ENCODE results near the gene CTLA4.

CTLA4 gene

DNA sequence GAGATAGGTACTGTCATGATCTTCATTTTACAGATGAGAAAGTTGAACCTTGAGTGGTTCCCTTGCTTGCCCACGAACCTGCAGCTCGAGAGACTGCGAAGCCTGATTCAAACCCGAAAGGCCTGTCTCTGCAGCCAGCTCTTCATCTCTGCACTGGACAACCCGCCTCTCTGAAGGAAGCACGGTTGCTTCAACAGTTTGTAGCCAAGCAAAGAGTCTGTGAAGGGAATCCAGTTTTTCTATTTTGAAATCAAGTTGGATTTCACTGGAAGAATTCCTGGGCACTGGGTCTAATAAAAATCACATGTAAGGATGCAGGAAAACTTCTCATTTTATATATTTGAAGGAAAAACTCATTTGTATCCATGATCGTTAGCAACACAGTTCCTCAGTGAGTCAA is 47.7 kb downstream of the CTLA4 start:
- no peak for TF ChIP-seq EZH2phosphoT487 (IDR thresholded peaks at IDR 0.05; ENCODE audit: low read depth)
- TF ChIP-seq, protein P1, sequence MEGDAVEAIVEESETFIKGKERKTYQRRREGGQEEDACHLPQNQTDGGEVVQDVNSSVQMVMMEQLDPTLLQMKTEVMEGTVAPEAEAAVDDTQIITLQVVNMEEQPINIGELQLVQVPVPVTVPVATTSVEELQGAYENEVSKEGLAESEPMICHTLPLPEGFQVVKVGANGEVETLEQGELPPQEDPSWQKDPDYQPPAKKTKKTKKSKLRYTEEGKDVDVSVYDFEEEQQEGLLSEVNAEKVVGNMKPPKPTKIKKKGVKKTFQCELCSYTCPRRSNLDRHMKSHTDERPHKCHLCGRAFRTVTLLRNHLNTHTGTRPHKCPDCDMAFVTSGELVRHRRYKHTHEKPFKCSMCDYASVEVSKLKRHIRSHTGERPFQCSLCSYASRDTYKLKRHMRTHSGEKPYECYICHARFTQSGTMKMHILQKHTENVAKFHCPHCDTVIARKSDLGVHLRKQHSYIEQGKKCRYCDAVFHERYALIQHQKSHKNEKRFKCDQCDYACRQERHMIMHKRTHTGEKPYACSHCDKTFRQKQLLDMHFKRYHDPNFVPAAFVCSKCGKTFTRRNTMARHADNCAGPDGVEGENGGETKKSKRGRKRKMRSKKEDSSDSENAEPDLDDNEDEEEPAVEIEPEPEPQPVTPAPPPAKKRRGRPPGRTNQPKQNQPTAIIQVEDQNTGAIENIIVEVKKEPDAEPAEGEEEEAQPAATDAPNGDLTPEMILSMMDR (IDR thresholded peaks at IDR 0.05; ENCODE audit: low read depth, low read length): no peak
- Histone ChIP-seq H3K4me3 (ENCODE audit: low read length) (no peak overlapping the region), H3K9ac (ENCODE audit: low read length) (no peak overlapping the region), H3K4me1 (ENCODE audit: low read length) (peaks cover 21% of the 10 kb centered on the region), H2AFZ (ENCODE audit: low read depth, low read length) (no peak overlapping the region), H3K4me2 (ENCODE audit: low read length) (peak overlapping the region; percentile 79; the same call in 1 of the 2 replicates), H3K9me3 (ENCODE audit: insufficient read depth, low read length) (no peaks in the 10 kb centered on the region), H3K36me3 (replicated peaks; ENCODE audit: low read depth, low read length) (no peaks in the 10 kb centered on the region), H3K27ac (ENCODE audit: low read length) (no peak overlapping the region), H3K79me2 (ENCODE audit: low read length) (no peaks in the 10 kb centered on the region), H3K27me3 (ENCODE audit: low read depth, low read length) (peaks cover 13% of the 10 kb centered on the region), H4K20me1 (ENCODE audit: insufficient read depth, low read length) (no peaks in the 10 kb centered on the region)

DNA sequence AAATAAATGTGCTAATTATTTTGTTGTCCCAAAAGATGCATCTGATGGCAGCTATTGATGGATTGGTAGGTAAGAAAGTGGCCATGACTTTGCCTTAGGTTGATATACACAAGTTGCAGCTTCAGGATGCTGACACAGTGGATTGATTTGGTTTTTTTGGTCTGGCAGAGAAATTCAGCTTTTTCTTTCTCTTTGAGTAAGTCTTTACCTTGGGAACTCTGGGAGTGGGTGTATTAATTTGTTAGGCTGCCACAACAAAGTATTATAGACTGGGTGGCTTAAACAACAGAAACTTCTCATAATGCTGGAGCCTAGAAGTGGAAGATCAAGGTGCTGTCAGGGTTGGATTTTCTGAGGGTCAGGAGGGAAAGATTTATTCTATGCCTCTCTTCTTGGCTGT is 49.2 kb downstream of the CTLA4 start:
- Histone ChIP-seq H4K20me1 (ENCODE audit: insufficient read depth, low read length) (no peaks in the 10 kb centered on the region), H3K4me1 (ENCODE audit: low read length) (peaks cover 18% of the 10 kb centered on the region), H2AFZ (ENCODE audit: low read depth, low read length) (no peak overlapping the region), H3K79me2 (ENCODE audit: low read length) (no peaks in the 10 kb centered on the region), H3K9me3 (ENCODE audit: insufficient read depth, low read length) (no peaks in the 10 kb centered on the region), H3K36me3 (replicated peaks; ENCODE audit: low read depth, low read length) (no peaks in the 10 kb centered on the region), H3K27ac (ENCODE audit: low read length) (no peak overlapping the region), H3K4me3 (ENCODE audit: low read length) (no peak overlapping the region), H3K4me2 (ENCODE audit: low read length) (no peak overlapping the region), H3K27me3 (ENCODE audit: low read depth, low read length) (peaks cover 13% of the 10 kb centered on the region), H3K9ac (ENCODE audit: low read length) (no peak overlapping the region)
- TF ChIP-seq, protein P1 (IDR thresholded peaks at IDR 0.05; ENCODE audit: low read depth, low read length): no peak
- no peak for TF ChIP-seq EZH2phosphoT487 (IDR thresholded peaks at IDR 0.05; ENCODE audit: low read depth)

DNA sequence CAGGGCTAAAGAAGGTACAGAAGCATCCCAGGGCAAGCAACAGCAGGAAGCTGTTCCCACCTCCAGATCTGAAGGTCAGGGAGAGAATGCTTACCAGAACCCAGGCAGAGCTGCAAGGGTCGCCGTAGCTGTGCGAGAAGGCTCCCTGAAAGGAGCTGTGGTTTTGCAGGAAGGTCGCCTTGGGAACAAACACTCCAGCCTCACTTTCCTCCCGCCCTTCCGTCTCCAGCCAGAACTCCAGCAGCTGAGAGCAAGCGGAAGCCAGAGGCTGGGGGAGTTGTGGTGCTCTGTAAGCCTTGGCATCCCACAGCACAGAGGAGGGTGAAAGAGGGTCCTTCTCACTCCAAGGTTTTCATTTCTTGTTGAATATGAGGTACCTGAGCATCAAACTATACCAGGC is 50.7 kb downstream of the CTLA4 start:
- no peak overlapping the region for H3K9ac ChIP-seq (ENCODE audit: low read length)
- no peaks in the 10 kb centered on the region for H3K9me3 ChIP-seq (ENCODE audit: insufficient read depth, low read length)
- H3K4me1 ChIP-seq (ENCODE audit: low read length): peaks cover 18% of the 10 kb centered on the region
- no peak overlapping the region for H3K4me3 ChIP-seq (ENCODE audit: low read length)
- no peaks in the 10 kb centered on the region for H3K79me2 ChIP-seq (ENCODE audit: low read length)
- H2AFZ ChIP-seq (ENCODE audit: low read depth, low read length): no peak overlapping the region
- no peak overlapping the region for H3K4me2 ChIP-seq (ENCODE audit: low read length)
- H3K36me3 ChIP-seq (replicated peaks; ENCODE audit: low read depth, low read length): no peaks in the 10 kb centered on the region
- no peak overlapping the region for H3K27ac ChIP-seq (ENCODE audit: low read length)
- 0 out of 2 replicates have a peak, but pooled peaks cover 5% of the 10 kb centered on the region for H3K27me3 ChIP-seq (ENCODE audit: low read depth, low read length)
- no peaks in the 10 kb centered on the region for H4K20me1 ChIP-seq (ENCODE audit: insufficient read depth, low read length)
- no peak for TF ChIP-seq EZH2phosphoT487 (IDR thresholded peaks at IDR 0.05; ENCODE audit: low read depth)
- TF ChIP-seq, protein P1 (IDR thresholded peaks at IDR 0.05; ENCODE audit: low read depth, low read length): no peak

DNA sequence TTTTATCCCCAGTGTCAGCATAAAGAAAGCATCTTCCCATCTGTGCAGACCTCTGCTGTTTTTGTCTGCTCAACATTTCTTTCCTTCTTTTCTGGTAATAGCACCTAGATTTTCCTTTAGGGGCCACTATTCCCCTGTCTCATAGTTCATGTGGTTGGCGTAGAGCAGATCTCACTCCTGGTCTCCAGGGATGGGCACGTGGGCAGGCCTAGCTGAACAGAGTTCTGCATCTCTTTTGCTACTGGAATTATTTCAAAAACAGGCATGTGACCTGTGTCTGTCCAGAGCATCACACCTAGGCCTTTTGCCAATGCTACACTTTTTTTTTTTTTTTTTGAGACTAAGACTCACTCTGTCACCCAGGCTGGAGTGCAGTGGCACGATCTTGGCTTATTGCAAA is 51.3 kb downstream of the CTLA4 start:
- no peaks in the 10 kb centered on the region for H3K79me2 ChIP-seq (ENCODE audit: low read length)
- no peaks in the 10 kb centered on the region for H3K9me3 ChIP-seq (ENCODE audit: insufficient read depth, low read length)
- H2AFZ ChIP-seq (ENCODE audit: low read depth, low read length): no peak overlapping the region
- no peaks in the 10 kb centered on the region for H3K36me3 ChIP-seq (replicated peaks; ENCODE audit: low read depth, low read length)
- TF ChIP-seq, protein P1 (IDR thresholded peaks at IDR 0.05; ENCODE audit: low read depth, low read length): no peak; the same call in 1 of the 2 replicates
- no peak for TF ChIP-seq EZH2phosphoT487 (IDR thresholded peaks at IDR 0.05; ENCODE audit: low read depth)
- H3K4me2 ChIP-seq (ENCODE audit: low read length): no peak overlapping the region
- H4K20me1 ChIP-seq (ENCODE audit: insufficient read depth, low read length): no peaks in the 10 kb centered on the region
- 0 out of 2 replicates have a peak, but pooled peaks cover 4% of the 10 kb centered on the region for H3K27me3 ChIP-seq (ENCODE audit: low read depth, low read length)
- no peak overlapping the region for H3K27ac ChIP-seq (ENCODE audit: low read length)
- H3K4me3 ChIP-seq (ENCODE audit: low read length): no peak overlapping the region
- peaks cover 15% of the 10 kb centered on the region for H3K4me1 ChIP-seq (ENCODE audit: low read length)
- H3K9ac ChIP-seq (ENCODE audit: low read length): no peak overlapping the region
